WTC11 (cell line): ENCODE measurements around the gene STOX2. TPM values are rescaled to one million over a fixed set of nuclear protein-coding genes. Genes with fewer than 3 reads are reported as not detected.

ENCODE experiments used
- ATAC-seq: fragments of 200-7000 bp; cut with Tn5 transposase; 2 replicates; pipeline ENCODE4 v1.10.0; 2021; ENCODE audit warnings: mild to moderate bottlenecking, moderate library complexity
- CTCF ChIA-PET: fragments of 300-600 bp; sonication (Branson Sonifier 250); formaldehyde crosslinking; loops from one replicate; lab custom pipeline; 2021; ENCODE audit warnings: antibody characterized with exemption; lab: Charles Lee
- POLR2A ChIA-PET: fragments of 350-600 bp; sonication (Branson Sonifier 250); formaldehyde crosslinking; loops from one replicate; lab custom pipeline; 2021; ENCODE audit warnings: antibody characterized with exemption; lab: Charles Lee
- DNase-seq: peaks from one replicate; pipeline ENCODE4 v3.0.0; 2021; ENCODE audit warnings: low spot score
- H3K27ac Mint-ChIP-seq: 2 replicates; pipeline ENCODE4 v1.8.0; 2021; ENCODE audit warnings: mixed read lengths
- H3K27me3 Mint-ChIP-seq: 2 replicates; pipeline ENCODE4 v1.8.0; 2021; ENCODE audit warnings: low read depth, mild to moderate bottlenecking, moderate library complexity, mixed read lengths
- H3K36me3 Mint-ChIP-seq: 2 replicates; pipeline ENCODE4 v1.8.0; 2021; ENCODE audit warnings: mixed read lengths
- H3K4me1 Mint-ChIP-seq: 2 replicates; pipeline ENCODE4 v1.8.0; 2022; ENCODE audit warnings: mixed read lengths
- H3K4me3 Mint-ChIP-seq: 2 replicates; pipeline ENCODE4 v1.8.0; 2021; ENCODE audit warnings: mild to moderate bottlenecking, moderate library complexity, mixed read lengths
- H3K9me3 Mint-ChIP-seq: 2 replicates; pipeline ENCODE4 v1.8.0; 2021; ENCODE audit warnings: mixed read lengths
- CBFB ChIP-seq: sonication (generic); formaldehyde crosslinking; IDR thresholded peaks from 2 replicates; pipeline ENCODE4 v1.8.1; 2022; ENCODE audit warnings: mild to moderate bottlenecking, low read depth, missing genetic modification reagents
- ETV6 ChIP-seq: sonication (generic); formaldehyde crosslinking; IDR thresholded peaks from 2 replicates; pipeline ENCODE4 v1.8.1; 2022; ENCODE audit warnings: mild to moderate bottlenecking, missing genetic modification reagents
- GRHL2 ChIP-seq: fragments of 250-450 bp; sonication (Bioruptor Pico); IDR thresholded peaks from 2 replicates; pipeline ENCODE4 v1.8.0; 2022; ENCODE audit warnings: mild to moderate bottlenecking, moderate library complexity; ENCODE audit not compliant: insufficient replicate concordance, severe bottlenecking
- GTF2I ChIP-seq: fragments of 250-450 bp; sonication (Bioruptor Pico); conservative IDR thresholded peaks from 2 replicates; pipeline ENCODE4 v1.4.0; 2021; ENCODE audit warnings: mild to moderate bottlenecking
- IRF2 ChIP-seq: sonication (generic); formaldehyde crosslinking; IDR thresholded peaks from 2 replicates; pipeline ENCODE4 v1.8.0; 2022; ENCODE audit warnings: low read depth, missing genetic modification reagents, borderline replicate concordance
- KAT7 ChIP-seq: sonication (generic); formaldehyde crosslinking; IDR thresholded peaks from 2 replicates; pipeline ENCODE4 v1.8.1; 2023; ENCODE audit warnings: missing genetic modification reagents, mild to moderate bottlenecking, borderline replicate concordance
- NFATC4 ChIP-seq: fragments of 250-450 bp; sonication (Bioruptor Pico); IDR thresholded peaks from 2 replicates; pipeline ENCODE4 v1.9.0; 2021; ENCODE audit warnings: mild to moderate bottlenecking
- SMAD4 ChIP-seq: sonication (generic); formaldehyde crosslinking; IDR thresholded peaks from 2 replicates; pipeline ENCODE4 v1.8.0; 2022; ENCODE audit warnings: mild to moderate bottlenecking, missing genetic modification reagents
- ZNF219 ChIP-seq: sonication (generic); formaldehyde crosslinking; IDR thresholded peaks from 2 replicates; pipeline ENCODE4 v1.8.0; 2023; ENCODE audit warnings: missing genetic modification reagents, mild to moderate bottlenecking, borderline replicate concordance
- ZNF423 ChIP-seq: fragments of 250-450 bp; sonication (Bioruptor Pico); IDR thresholded peaks from 2 replicates; pipeline ENCODE4 v2.1.2; 2022; ENCODE audit warnings: mild to moderate bottlenecking, moderate library complexity
- ZNF671 ChIP-seq: fragments of 250-450 bp; sonication (Bioruptor Pico); IDR thresholded peaks from 2 replicates; pipeline ENCODE4 v1.8.0; 2021; ENCODE audit warnings: mild to moderate bottlenecking
- total RNA-seq: library from RNA; stranded (reverse); gene quantifications from 3 replicates; pipeline ENCODE4 v1.2.3, GENCODE V29; 2021
- TF ChIP-seq, protein P1 (sequence below): sonication (generic); formaldehyde crosslinking; IDR thresholded peaks from 2 replicates; pipeline ENCODE4 v1.8.0; 2022; ENCODE audit warnings: mild to moderate bottlenecking, missing genetic modification reagents
- TF ChIP-seq, protein P2 (sequence below): sonication (generic); formaldehyde crosslinking; IDR thresholded peaks from 2 replicates; pipeline ENCODE4 v1.8.0; 2022; ENCODE audit warnings: missing genetic modification reagents
- TF ChIP-seq, protein P3 (sequence below): sonication (generic); formaldehyde crosslinking; IDR thresholded peaks from 2 replicates; pipeline ENCODE4 v1.8.1; 2022; ENCODE audit warnings: mild to moderate bottlenecking, moderate library complexity, missing genetic modification reagents
- TF ChIP-seq, protein P4 (sequence below): sonication (generic); formaldehyde crosslinking; IDR thresholded peaks from 2 replicates; pipeline ENCODE4 v1.8.1; 2022; ENCODE audit warnings: low read depth, missing genetic modification reagents, borderline replicate concordance
- TF ChIP-seq, protein P5 (sequence below): sonication (generic); formaldehyde crosslinking; IDR thresholded peaks from 2 replicates; pipeline ENCODE4 v1.8.0; 2023; ENCODE audit warnings: missing genetic modification reagents
- TF ChIP-seq, protein P6 (sequence below): sonication (generic); formaldehyde crosslinking; IDR thresholded peaks from 2 replicates; pipeline ENCODE4 v1.8.0; 2022; ENCODE audit warnings: mild to moderate bottlenecking, missing genetic modification reagents
- TF ChIP-seq, protein P7 (sequence below): sonication (generic); formaldehyde crosslinking; IDR thresholded peaks from 2 replicates; pipeline ENCODE4 v1.8.0; 2023; ENCODE audit warnings: mild to moderate bottlenecking, missing genetic modification reagents
- TF ChIP-seq, protein P8 (sequence below): fragments of 250-450 bp; sonication (Bioruptor Pico); IDR thresholded peaks from 2 replicates; pipeline ENCODE4 v2.1.2; 2022; ENCODE audit warnings: mild to moderate bottlenecking, moderate library complexity

STOX2 gene
- total RNA-seq, 1 experiment from 2014 or later = 31.6 TPM

DNA sequence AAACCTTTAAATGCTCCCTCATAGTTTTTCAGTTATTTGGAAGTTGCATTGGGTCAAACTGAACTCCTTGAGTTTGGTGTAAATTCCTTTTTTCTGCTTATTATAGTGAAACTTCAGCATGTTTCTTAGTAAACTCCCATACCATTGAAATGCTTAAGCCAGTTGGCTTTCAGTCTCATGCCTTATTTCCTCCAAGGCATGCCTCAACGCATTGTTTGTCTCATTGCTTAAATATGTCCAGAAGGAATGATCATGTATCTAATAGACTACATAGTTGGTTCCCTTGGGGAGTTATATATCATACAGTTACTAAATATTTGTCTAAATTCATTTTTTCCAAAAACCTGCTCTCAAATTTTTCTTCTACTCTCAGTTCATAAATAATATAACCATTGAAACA, 114.0 kb downstream of the STOX2 start (continued):
- TF ChIP-seq, protein P1, sequence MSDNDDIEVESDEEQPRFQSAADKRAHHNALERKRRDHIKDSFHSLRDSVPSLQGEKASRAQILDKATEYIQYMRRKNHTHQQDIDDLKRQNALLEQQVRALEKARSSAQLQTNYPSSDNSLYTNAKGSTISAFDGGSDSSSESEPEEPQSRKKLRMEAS (CRISPR knock-in tag) = no peak
- TF ChIP-seq, protein P2, sequence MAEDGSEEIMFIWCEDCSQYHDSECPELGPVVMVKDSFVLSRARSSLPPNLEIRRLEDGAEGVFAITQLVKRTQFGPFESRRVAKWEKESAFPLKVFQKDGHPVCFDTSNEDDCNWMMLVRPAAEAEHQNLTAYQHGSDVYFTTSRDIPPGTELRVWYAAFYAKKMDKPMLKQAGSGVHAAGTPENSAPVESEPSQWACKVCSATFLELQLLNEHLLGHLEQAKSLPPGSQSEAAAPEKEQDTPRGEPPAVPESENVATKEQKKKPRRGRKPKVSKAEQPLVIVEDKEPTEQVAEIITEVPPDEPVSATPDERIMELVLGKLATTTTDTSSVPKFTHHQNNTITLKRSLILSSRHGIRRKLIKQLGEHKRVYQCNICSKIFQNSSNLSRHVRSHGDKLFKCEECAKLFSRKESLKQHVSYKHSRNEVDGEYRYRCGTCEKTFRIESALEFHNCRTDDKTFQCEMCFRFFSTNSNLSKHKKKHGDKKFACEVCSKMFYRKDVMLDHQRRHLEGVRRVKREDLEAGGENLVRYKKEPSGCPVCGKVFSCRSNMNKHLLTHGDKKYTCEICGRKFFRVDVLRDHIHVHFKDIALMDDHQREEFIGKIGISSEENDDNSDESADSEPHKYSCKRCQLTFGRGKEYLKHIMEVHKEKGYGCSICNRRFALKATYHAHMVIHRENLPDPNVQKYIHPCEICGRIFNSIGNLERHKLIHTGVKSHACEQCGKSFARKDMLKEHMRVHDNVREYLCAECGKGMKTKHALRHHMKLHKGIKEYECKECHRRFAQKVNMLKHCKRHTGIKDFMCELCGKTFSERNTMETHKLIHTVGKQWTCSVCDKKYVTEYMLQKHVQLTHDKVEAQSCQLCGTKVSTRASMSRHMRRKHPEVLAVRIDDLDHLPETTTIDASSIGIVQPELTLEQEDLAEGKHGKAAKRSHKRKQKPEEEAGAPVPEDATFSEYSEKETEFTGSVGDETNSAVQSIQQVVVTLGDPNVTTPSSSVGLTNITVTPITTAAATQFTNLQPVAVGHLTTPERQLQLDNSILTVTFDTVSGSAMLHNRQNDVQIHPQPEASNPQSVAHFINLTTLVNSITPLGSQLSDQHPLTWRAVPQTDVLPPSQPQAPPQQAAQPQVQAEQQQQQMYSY = no peak
- TF ChIP-seq GTF2I (CRISPR knock-in tag) = no peak
- no peak for TF ChIP-seq ZNF671 (CRISPR knock-in tag)
- TF ChIP-seq, protein P3, sequence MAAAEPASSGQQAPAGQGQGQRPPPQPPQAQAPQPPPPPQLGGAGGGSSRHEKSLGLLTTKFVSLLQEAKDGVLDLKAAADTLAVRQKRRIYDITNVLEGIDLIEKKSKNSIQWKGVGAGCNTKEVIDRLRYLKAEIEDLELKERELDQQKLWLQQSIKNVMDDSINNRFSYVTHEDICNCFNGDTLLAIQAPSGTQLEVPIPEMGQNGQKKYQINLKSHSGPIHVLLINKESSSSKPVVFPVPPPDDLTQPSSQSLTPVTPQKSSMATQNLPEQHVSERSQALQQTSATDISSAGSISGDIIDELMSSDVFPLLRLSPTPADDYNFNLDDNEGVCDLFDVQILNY (CRISPR knock-in tag) = no peak
- TF ChIP-seq, protein P4, sequence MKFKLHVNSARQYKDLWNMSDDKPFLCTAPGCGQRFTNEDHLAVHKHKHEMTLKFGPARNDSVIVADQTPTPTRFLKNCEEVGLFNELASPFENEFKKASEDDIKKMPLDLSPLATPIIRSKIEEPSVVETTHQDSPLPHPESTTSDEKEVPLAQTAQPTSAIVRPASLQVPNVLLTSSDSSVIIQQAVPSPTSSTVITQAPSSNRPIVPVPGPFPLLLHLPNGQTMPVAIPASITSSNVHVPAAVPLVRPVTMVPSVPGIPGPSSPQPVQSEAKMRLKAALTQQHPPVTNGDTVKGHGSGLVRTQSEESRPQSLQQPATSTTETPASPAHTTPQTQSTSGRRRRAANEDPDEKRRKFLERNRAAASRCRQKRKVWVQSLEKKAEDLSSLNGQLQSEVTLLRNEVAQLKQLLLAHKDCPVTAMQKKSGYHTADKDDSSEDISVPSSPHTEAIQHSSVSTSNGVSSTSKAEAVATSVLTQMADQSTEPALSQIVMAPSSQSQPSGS (CRISPR knock-in tag) = no peak
- TF ChIP-seq, protein P5, sequence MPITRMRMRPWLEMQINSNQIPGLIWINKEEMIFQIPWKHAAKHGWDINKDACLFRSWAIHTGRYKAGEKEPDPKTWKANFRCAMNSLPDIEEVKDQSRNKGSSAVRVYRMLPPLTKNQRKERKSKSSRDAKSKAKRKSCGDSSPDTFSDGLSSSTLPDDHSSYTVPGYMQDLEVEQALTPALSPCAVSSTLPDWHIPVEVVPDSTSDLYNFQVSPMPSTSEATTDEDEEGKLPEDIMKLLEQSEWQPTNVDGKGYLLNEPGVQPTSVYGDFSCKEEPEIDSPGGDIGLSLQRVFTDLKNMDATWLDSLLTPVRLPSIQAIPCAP (CRISPR knock-in tag) = no peak
- TF ChIP-seq SMAD4 (CRISPR knock-in tag) = no peak
- TF ChIP-seq, protein P6, sequence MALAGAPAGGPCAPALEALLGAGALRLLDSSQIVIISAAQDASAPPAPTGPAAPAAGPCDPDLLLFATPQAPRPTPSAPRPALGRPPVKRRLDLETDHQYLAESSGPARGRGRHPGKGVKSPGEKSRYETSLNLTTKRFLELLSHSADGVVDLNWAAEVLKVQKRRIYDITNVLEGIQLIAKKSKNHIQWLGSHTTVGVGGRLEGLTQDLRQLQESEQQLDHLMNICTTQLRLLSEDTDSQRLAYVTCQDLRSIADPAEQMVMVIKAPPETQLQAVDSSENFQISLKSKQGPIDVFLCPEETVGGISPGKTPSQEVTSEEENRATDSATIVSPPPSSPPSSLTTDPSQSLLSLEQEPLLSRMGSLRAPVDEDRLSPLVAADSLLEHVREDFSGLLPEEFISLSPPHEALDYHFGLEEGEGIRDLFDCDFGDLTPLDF (CRISPR knock-in tag) = no peak
- no peak for TF ChIP-seq GRHL2 (CRISPR knock-in tag)
- no peak for TF ChIP-seq IRF2

DNA sequence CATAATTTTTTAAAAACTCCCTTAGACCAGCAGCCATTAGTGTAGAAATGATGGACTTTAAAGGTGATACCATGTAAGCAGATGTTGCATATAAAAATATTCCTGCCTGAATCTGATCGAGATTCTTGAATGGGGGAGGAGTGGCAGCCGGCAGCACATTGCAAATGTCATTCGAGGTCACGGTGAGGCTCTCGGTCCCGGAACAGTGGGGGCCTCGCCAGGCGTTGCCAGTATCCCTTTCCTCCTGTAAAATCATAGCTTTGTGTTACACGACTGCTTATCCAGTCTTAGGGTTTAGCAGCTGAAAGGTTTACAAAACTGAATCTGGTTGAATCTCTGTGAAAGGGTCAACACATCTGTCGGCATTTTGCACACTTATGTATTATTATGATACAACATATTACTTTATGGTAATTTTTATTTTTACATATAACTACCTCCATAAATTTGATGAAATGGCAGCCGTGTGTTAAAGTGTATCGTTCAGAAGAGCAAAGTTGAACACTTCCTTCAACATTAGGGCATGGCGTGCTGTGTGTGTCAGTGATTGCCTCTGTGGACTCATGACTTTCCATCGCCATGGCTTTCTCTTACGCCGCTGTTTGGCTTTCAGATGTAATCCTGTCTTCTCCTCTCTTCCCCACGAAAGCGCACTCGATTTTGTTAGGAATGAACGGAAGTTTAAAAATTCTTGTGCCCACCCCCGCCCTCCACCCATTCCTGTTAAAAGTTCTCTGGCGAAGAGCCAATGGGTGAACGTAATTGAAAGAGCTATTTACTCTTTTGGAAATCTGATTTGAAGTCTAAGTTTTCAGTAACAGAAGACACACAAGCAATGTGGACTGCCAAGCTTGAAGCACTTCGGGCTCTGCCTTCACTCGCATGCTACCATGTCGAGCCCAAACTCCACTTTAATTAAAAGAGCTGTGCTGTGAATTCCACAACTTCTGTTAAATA, 114.8 kb downstream of the STOX2 start:
- DNase-seq (no peak), ATAC-seq (no peak)
- no peaks in the 10 kb centered on the region for H3K27me3 Mint-ChIP-seq
- CTCF ChIA-PET = no interaction called here
- H3K9me3 Mint-ChIP-seq = no peaks in the 10 kb centered on the region
- no peak overlapping the region for H3K4me3 Mint-ChIP-seq
- H3K27ac Mint-ChIP-seq = 0 out of 2 replicates have a peak overlapping the region, but pooled peaks have one; percentile 8
- POLR2A ChIA-PET = interaction anchor here (0.6 kb wide), 1 partner anchor 19 kb away, joined by 3 read pairs; no protein-coding TSS in a partner anchor
- H3K36me3 Mint-ChIP-seq = peaks cover 9% of the 10 kb centered on the region
- H3K4me1 Mint-ChIP-seq = peaks cover 15% of the 10 kb centered on the region
- TF ChIP-seq, protein P7, sequence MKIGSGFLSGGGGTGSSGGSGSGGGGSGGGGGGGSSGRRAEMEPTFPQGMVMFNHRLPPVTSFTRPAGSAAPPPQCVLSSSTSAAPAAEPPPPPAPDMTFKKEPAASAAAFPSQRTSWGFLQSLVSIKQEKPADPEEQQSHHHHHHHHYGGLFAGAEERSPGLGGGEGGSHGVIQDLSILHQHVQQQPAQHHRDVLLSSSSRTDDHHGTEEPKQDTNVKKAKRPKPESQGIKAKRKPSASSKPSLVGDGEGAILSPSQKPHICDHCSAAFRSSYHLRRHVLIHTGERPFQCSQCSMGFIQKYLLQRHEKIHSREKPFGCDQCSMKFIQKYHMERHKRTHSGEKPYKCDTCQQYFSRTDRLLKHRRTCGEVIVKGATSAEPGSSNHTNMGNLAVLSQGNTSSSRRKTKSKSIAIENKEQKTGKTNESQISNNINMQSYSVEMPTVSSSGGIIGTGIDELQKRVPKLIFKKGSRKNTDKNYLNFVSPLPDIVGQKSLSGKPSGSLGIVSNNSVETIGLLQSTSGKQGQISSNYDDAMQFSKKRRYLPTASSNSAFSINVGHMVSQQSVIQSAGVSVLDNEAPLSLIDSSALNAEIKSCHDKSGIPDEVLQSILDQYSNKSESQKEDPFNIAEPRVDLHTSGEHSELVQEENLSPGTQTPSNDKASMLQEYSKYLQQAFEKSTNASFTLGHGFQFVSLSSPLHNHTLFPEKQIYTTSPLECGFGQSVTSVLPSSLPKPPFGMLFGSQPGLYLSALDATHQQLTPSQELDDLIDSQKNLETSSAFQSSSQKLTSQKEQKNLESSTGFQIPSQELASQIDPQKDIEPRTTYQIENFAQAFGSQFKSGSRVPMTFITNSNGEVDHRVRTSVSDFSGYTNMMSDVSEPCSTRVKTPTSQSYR (CRISPR knock-in tag) = no peak
- TF ChIP-seq, protein P6 (CRISPR knock-in tag) = no peak
- TF ChIP-seq, protein P5 (CRISPR knock-in tag) = no peak
- TF ChIP-seq ZNF423 (CRISPR knock-in tag) = no peak
- TF ChIP-seq, protein P8, sequence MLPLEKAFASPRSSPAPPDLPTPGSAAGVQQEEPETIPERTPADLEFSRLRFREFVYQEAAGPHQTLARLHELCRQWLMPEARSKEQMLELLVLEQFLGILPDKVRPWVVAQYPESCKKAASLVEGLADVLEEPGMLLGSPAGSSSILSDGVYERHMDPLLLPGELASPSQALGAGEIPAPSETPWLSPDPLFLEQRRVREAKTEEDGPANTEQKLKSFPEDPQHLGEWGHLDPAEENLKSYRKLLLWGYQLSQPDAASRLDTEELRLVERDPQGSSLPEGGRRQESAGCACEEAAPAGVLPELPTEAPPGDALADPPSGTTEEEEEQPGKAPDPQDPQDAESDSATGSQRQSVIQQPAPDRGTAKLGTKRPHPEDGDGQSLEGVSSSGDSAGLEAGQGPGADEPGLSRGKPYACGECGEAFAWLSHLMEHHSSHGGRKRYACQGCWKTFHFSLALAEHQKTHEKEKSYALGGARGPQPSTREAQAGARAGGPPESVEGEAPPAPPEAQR (CRISPR knock-in tag) = no peak
- no peak for TF ChIP-seq ZNF219
- no peak for TF ChIP-seq NFATC4 (CRISPR knock-in tag)
- no peak for TF ChIP-seq ETV6 (CRISPR knock-in tag)
- TF ChIP-seq SMAD4 (CRISPR knock-in tag) = no peak
- no peak for TF ChIP-seq KAT7
- TF ChIP-seq CBFB (CRISPR knock-in tag) = no peak
